Heart left ventricle (tissue), 16 donors: Measurements from ENCODE around the gene FARSB. TPM values are rescaled to one million over a fixed set of nuclear protein-coding genes. Genes with fewer than 3 reads are reported as not detected.

Experiments
- ATAC-seq, 4 donors: fragments of 200-7000 bp; cut with Tn5 transposase; one replicate each; pipeline ENCODE4 v1.9.1; 2020 to 2022; ENCODE audit warnings: moderate library complexity in 4 of 4, mild to moderate bottlenecking in 3 of 4, moderate number of reproducible peaks in 1 of 4
- DNase-seq, 5 donors: peaks; one replicate each; pipeline ENCODE4 v3.0.0-alpha.2; 2020
- H3K27ac ChIP-seq, 12 donors: fragments of 200-600 bp; sonication (generic) in 4 of 12; one replicate each; pipeline versions ENCODE4 v1.5.0 to v1.8.0; 2016 to 2022; ENCODE audit warnings: mild to moderate bottlenecking in 2 of 12
- H3K27me3 ChIP-seq, 9 donors: fragments of 200-600 bp; sonication (generic) in 2 of 9; one replicate each; pipeline versions ENCODE4 v1.5.1 to v1.8.0; 2016 to 2022; ENCODE audit warnings: mild to moderate bottlenecking in 3 of 9
- H3K36me3 ChIP-seq, 9 donors: fragments of 200-600 bp; sonication (generic) in 2 of 9; one replicate each; pipeline versions ENCODE4 v1.5.0 to v1.8.0; 2018 to 2022; ENCODE audit warnings: mild to moderate bottlenecking in 2 of 9
- H3K4me1 ChIP-seq, 12 donors: fragments of 200-600 bp; sonication (generic) in 4 of 12; one replicate each; pipeline versions ENCODE4 v1.5.0 to v1.8.0; 2016 to 2022; ENCODE audit warnings: mild to moderate bottlenecking in 3 of 12
- H3K4me3 ChIP-seq, 12 donors: fragments of 200-600 bp; sonication (generic) in 4 of 12; one replicate each; pipeline versions ENCODE4 v1.5.0 to v1.8.0; 2017 to 2022; ENCODE audit warnings: mild to moderate bottlenecking in 9 of 12, moderate library complexity in 4 of 12
- H3K9me3 ChIP-seq, 12 donors: fragments of 200-600 bp; sonication (generic) in 4 of 12; one replicate each; pipeline versions ENCODE4 v1.5.0 to v1.8.0; 2016 to 2022; ENCODE audit warnings: mild to moderate bottlenecking in 1 of 12
- CTCF ChIP-seq, 12 donors: fragments of 200-600 bp; sonication (generic) in 4 of 12; IDR thresholded peaks; one replicate each; pipeline versions ENCODE4 v1.5.0 to v1.8.0; 2018 to 2022; ENCODE audit warnings: antibody characterized with exemption in 12 of 12, mild to moderate bottlenecking in 5 of 12
- POLR2A ChIP-seq, 2 donors: fragments of 450-650 bp; IDR thresholded peaks; one replicate each; pipeline ENCODE4 v1.6.1; 2017; ENCODE audit warnings: antibody characterized with exemption in 2 of 2, mild to moderate bottlenecking in 2 of 2, moderate library complexity in 2 of 2
- WGBS, 4 donors: extraction: QIAGEN DNeasy Blood & Tissue Kit in 2 of 4; methylation state at CpG; one replicate each; pipeline versions ENCODE4 v1.1.5 to v1.1.7; 2013 to 2018; 5-methylcytosine and 5-hydroxymethylcytosine counted together
- intact Hi-C, 10 donors: fragments of 100-400 bp; cut with DNase I; formaldehyde crosslinking; loops; one replicate each; pipeline versions ENCODE4 v1.11.1 to v1.14.2; 2022
- polyA plus RNA-seq, 2 donors: library from polyadenylated mRNA; stranded (reverse); fragments of 200-250 nt; gene quantifications; one replicate each; pipeline ENCODE4 v1.2.3, GENCODE V29; 2013
- total RNA-seq, 9 donors: library from RNA; depleted of rRNA in 2 of 9; stranded (reverse); fragments of >200 nt in 2 of 9; fragmentation: NEBNext Ultra II Directional in 3 of 9; extraction: Animal tissue kit (Norgen Biotek cat#: 25700) in 3 of 9; gene quantifications; one replicate each; pipeline versions ENCODE4 v1.1.0 to v1.2.4, GENCODE V29; 2016 to 2023
- donor health status: ischemic (EF 13 %, LVEDD 7.1; RV severe dilation, severe dysfunction).
- donor health status: healthy with polysubstance abuse.
- donor health status: DM: no; HTN: yes; CAD: no.
- donor health status: DM: no; HTN: no; CAD: no.
- donor health status: ischemic (EF 25% LVEDD 6.9; RV normal size, moderate dysfunction).
- donor health status: ischemic (EF 25% LVEDD 5.7; RV mildly dilated, moderate dysfunction).
- donor health status: healthy.
- donor health status: DM: yes; HTN: yes; CAD: no.
- donor health status: ischemic (EF 35%, LVEDD 5.7; RV mildly dilated, moderate dysfunction).
- donor health status: nonischemic (EF 11% LVEDD 7.7; RV severe dilation, severe dysfunction).
- donor health status: DM: yes; HTN: yes; CAD: no.
- donor health status: PGD.
- donor health status: ischemic (EF 29% LVEDD 5.4; RV normal size, mild dysfunction).
- donor health status: nonischemic (EF 23%, LVEDD 6.1; RV moderate dilation, normal function).

The FARSB gene
- total and polyA plus RNA-seq, 11 donors, result 9.8 to 29.2 (median 19.5) TPM

- intact Hi-C loops, result no loop called here
- Histone ChIP-seq H3K4me1 (peaks cover 0 to 25% (median 5%) of the 10 kb centered on the region in 12 donors), H3K27ac (peak overlapping the region in 1 of 12 donors; percentile 32), H3K36me3 (no peaks in the 10 kb centered on the region), H3K4me3 (peak overlapping the region in 11 of 12 donors; percentile 23 to 64 (median 55)), H3K9me3 (no peaks in the 10 kb centered on the region), H3K27me3 (peaks cover 0 to 22% (median 4%) of the 10 kb centered on the region in 9 donors)
- no peak for DNase-seq
- no peak for ATAC-seq
- WGBS, 4 donors, result 16 to 22% (median 20%) methylated on average over 10 of the region's 10 CpGs
- no peak for TF ChIP-seq CTCF (IDR thresholded peaks at IDR 0.05)
- no peak for TF ChIP-seq POLR2A (IDR thresholded peaks at IDR 0.05)
These were observed 16.1 kb upstream of the FARSB start for GRCh38 chr2:222672068-222672401.

- Histone ChIP-seq H3K4me1 (peaks cover 0 to 25% (median 5%) of the 10 kb centered on the region in 12 donors), H3K9me3 (no peaks in the 10 kb centered on the region), H3K36me3 (no peaks in the 10 kb centered on the region), H3K27ac (peak within 1 kb of the TSS in 3 of 12 donors; percentile 32 to 63 (median 51)), H3K4me3 (peak within 1 kb of the TSS in 11 of 12 donors; percentile 23 to 64 (median 55)), H3K27me3 (peaks cover 0 to 22% (median 4%) of the 10 kb centered on the region in 9 donors)
- DNase-seq (peak; percentile 22 to 76 (median 59)), ATAC-seq (peak; percentile 66 to 91 (median 84))
- WGBS, 4 donors, result 3 to 9% (median 4%) methylated on average over 23 to 66 of the region's 66 CpGs
- intact Hi-C loops, result no loop called here
- TF ChIP-seq CTCF (IDR thresholded peaks at IDR 0.05) (no peak), POLR2A (IDR thresholded peaks at IDR 0.05) (peak in 1 of 2 donors; percentile 15)
These were observed 15.6 kb upstream of the FARSB start, which contains the start of gene MOGAT1 for GRCh38 chr2:222671259-222672067. MOGAT1 (plus strand) TSS chr2:222671658; CDS start chr2:222671786, 128 bp downstream.

GRCh38 chr2:222670191-222671038 is 14.5 kb upstream of the FARSB start:
- ATAC-seq, result no peak
- intact Hi-C loops, result no loop called here
- no peak for TF ChIP-seq CTCF (IDR thresholded peaks at IDR 0.05)
- TF ChIP-seq POLR2A (IDR thresholded peaks at IDR 0.05), result no peak
- DNase-seq, result no peak
- 78 to 85% (median 84%) methylated on average over 9 of the region's 9 CpGs for WGBS, 4 donors
- H3K27ac ChIP-seq, result no peak overlapping the region
- no peaks in the 10 kb centered on the region for H3K36me3 ChIP-seq
- peaks cover 0 to 22% (median 4%) of the 10 kb centered on the region in 9 donors for H3K27me3 ChIP-seq
- H3K9me3 ChIP-seq, result no peaks in the 10 kb centered on the region
- no peak overlapping the region for H3K4me3 ChIP-seq
- H3K4me1 ChIP-seq, result peaks cover 0 to 25% (median 5%) of the 10 kb centered on the region in 12 donors

- peaks cover 0 to 25% (median 5%) of the 10 kb centered on the region in 12 donors for H3K4me1 ChIP-seq
- H3K36me3 ChIP-seq, result no peaks in the 10 kb centered on the region
- TF ChIP-seq POLR2A (IDR thresholded peaks at IDR 0.05), result no peak
- TF ChIP-seq CTCF (IDR thresholded peaks at IDR 0.05), result no peak
- intact Hi-C loops, result no loop called here
- DNase-seq (no peak), ATAC-seq (no peak)
- 74 to 80% (median 78%) methylated on average over 4 of the region's 4 CpGs for WGBS, 4 donors
- H3K4me3 ChIP-seq, result no peak overlapping the region
- no peak overlapping the region for H3K27ac ChIP-seq
- H3K27me3 ChIP-seq, result peaks cover 0 to 22% (median 4%) of the 10 kb centered on the region in 9 donors
- no peaks in the 10 kb centered on the region for H3K9me3 ChIP-seq
These were observed 13.5 kb upstream of the FARSB start for GRCh38 chr2:222669353-222669752.
